ENCODE results near the gene ISY1.
"Not testable (repeated sequence)": the region's sequence is repeated elsewhere in the genome, so short reads cannot be mapped to it uniquely, and the experiment has no call there.

ISY1 gene

GRCh38 chr3:129120254-129121004, 40.4 kb downstream of the ISY1 start:
- peak; percentile 85 to 91 (median 88) for DNase-seq (ENCODE audit: low read depth in 3 of 3)

- DNase-seq (ENCODE audit: low read depth in 3 of 3): no peak
These were observed 41.3 kb downstream of the ISY1 start for GRCh38 chr3:129119365-129120100.

- DNase-seq (ENCODE audit: low read depth in 3 of 3): no peak
These were observed 42.1 kb downstream of the ISY1 start for GRCh38 chr3:129118745-129119144.

GRCh38 chr3:129117134-129117533, 43.7 kb downstream of the ISY1 start:
- DNase-seq (ENCODE audit: low read depth in 3 of 3): no peak

- DNase-seq (ENCODE audit: low read depth in 3 of 3): no peak
These were observed 44.3 kb downstream of the ISY1 start for GRCh38 chr3:129116482-129116946.

GRCh38 chr3:129114455-129114854, 46.4 kb downstream of the ISY1 start:
- DNase-seq (ENCODE audit: low read depth in 3 of 3): no peak

- DNase-seq (ENCODE audit: low read depth in 3 of 3): peak in 1 of 3 donors; percentile 44
These were observed 48.4 kb downstream of the ISY1 start for GRCh38 chr3:129112308-129113052.

- not testable (repeated sequence) for DNase-seq (ENCODE audit: low read depth in 3 of 3)
These were observed 49.6 kb downstream of the ISY1 start for GRCh38 chr3:129111076-129111780.

- DNase-seq (ENCODE audit: low read depth in 3 of 3): no peak
These were observed 53.1 kb downstream of the ISY1 start for GRCh38 chr3:129107793-129108192.

GRCh38 chr3:129106866-129107565, 53.8 kb downstream of the ISY1 start:
- DNase-seq (ENCODE audit: low read depth in 3 of 3): no peak

- DNase-seq (ENCODE audit: low read depth in 3 of 3): no peak
These were observed 54.5 kb downstream of the ISY1 start for GRCh38 chr3:129106320-129106719.

GRCh38 chr3:129105862-129106261, 55.0 kb downstream of the ISY1 start:
- no peak for DNase-seq (ENCODE audit: low read depth in 3 of 3)

GRCh38 chr3:129104498-129105079, 56.3 kb downstream of the ISY1 start:
- DNase-seq (ENCODE audit: low read depth in 3 of 3): no peak

- DNase-seq (ENCODE audit: low read depth in 3 of 3): no peak
These were observed 56.8 kb downstream of the ISY1 start for GRCh38 chr3:129104051-129104450.

- no peak for DNase-seq (ENCODE audit: low read depth in 3 of 3)
These were observed 57.6 kb downstream of the ISY1 start for GRCh38 chr3:129103296-129103695.

- DNase-seq (ENCODE audit: low read depth in 3 of 3): no peak
These were observed 59.3 kb downstream of the ISY1 start for GRCh38 chr3:129101370-129102138.

GRCh38 chr3:129100274-129100673, 60.6 kb downstream of the ISY1 start:
- no peak for DNase-seq (ENCODE audit: low read depth in 3 of 3)

GRCh38 chr3:129095285-129095684, 65.6 kb downstream of the ISY1 start:
- no peak for DNase-seq (ENCODE audit: low read depth in 3 of 3)

- not testable (repeated sequence) for DNase-seq (ENCODE audit: low read depth in 3 of 3)
These were observed 72.6 kb downstream of the ISY1 start for GRCh38 chr3:129088312-129088711.

GRCh38 chr3:129087904-129088303, 73.0 kb downstream of the ISY1 start:
- not testable (repeated sequence) for DNase-seq (ENCODE audit: low read depth in 3 of 3)

Measured in stimulated activated CD4-positive, alpha-beta T cell treated with anti-CD3 and anti-CD28 coated beads, TNF-alpha, amount 100 ng/mL, for 48 hours (primary cell).